Keratinocyte (primary cell): ENCODE measurements around the gene SRGAP3. TPM values are rescaled to one million over a fixed set of nuclear protein-coding genes. Genes with fewer than 3 reads are reported as not detected.

Experiments used
- DNase-seq: peaks from one replicate; pipeline ENCODE4 v3.0.0-alpha.2; 2011; ENCODE audit warnings: low read depth, missing footprints, low spot score
- FAIRE-seq: peaks from 2 replicates; lab custom pipeline; 2011; peaks lifted over from hg19 to GRCh38; lab: Jason Lieb, UNC
- H2AFZ ChIP-seq: 2 replicates; pipeline ENCODE4 v1.6.0; 2012; ENCODE audit warnings: low read length, control low read depth, inconsistent platforms; ENCODE audit not compliant: control insufficient read depth
- H3K27ac ChIP-seq: 2 replicates; pipeline ENCODE4 v1.5.1; 2011; ENCODE audit warnings: low read length; ENCODE audit not compliant: control insufficient read depth, insufficient read depth
- H3K27me3 ChIP-seq: 3 replicates; pipeline ENCODE4 v1.6.0; 2011; ENCODE audit warnings: low read length; ENCODE audit not compliant: control insufficient read depth, insufficient read depth; ENCODE audit errors: extremely low read depth
- H3K36me3 ChIP-seq, 2 experiments: 2 replicates in 1 of 2; 3 replicates in 1 of 2; pipeline ENCODE4 v1.5.1; 2011; ENCODE audit warnings: low read length in 2 of 2, mild to moderate bottlenecking in 1 of 2; ENCODE audit not compliant: control insufficient read depth in 2 of 2, insufficient read depth in 2 of 2; ENCODE audit errors: extremely low read depth in 1 of 2
- H3K4me1 ChIP-seq: 3 replicates; pipeline ENCODE4 v1.5.1; 2011; ENCODE audit warnings: low read length; ENCODE audit not compliant: control insufficient read depth, insufficient read depth; ENCODE audit errors: extremely low read depth
- H3K4me2 ChIP-seq: 3 replicates; pipeline ENCODE4 v1.6.0; 2011; ENCODE audit warnings: low read depth, low read length; ENCODE audit not compliant: control insufficient read depth, insufficient read depth; ENCODE audit errors: extremely low read depth
- H3K4me3 ChIP-seq, 3 experiments: fragments of 200-600 bp in 1 of 3; sonication (generic) in 1 of 3; 2 replicates in 2 of 3; 3 replicates in 1 of 3; pipeline ENCODE4 v1.5.1; 2011 to 2016; ENCODE audit warnings: low read length in 3 of 3, mild to moderate bottlenecking in 3 of 3, control low read depth in 2 of 3, inconsistent platforms in 1 of 3, low read depth in 1 of 3, mixed read lengths in 1 of 3, mixed run types in 1 of 3, moderate library complexity in 1 of 3; ENCODE audit not compliant: control insufficient read depth in 2 of 3, insufficient read depth in 2 of 3; ENCODE audit errors: extremely low read depth in 1 of 3
- H3K79me2 ChIP-seq: 2 replicates; pipeline ENCODE4 v1.6.0; 2012; ENCODE audit warnings: low read length; ENCODE audit not compliant: control insufficient read depth, insufficient read depth
- H3K9ac ChIP-seq: 3 replicates; pipeline ENCODE4 v1.6.0; 2011; ENCODE audit warnings: low read length; ENCODE audit not compliant: control insufficient read depth, insufficient read depth; ENCODE audit errors: extremely low read depth
- H3K9me1 ChIP-seq: 3 replicates; pipeline ENCODE4 v1.6.0; 2011; ENCODE audit warnings: low read length; ENCODE audit not compliant: control insufficient read depth, insufficient read depth; ENCODE audit errors: extremely low read depth
- H3K9me3 ChIP-seq: 2 replicates; pipeline ENCODE4 v1.5.1; 2012; ENCODE audit warnings: low read depth, low read length; ENCODE audit not compliant: control insufficient read depth
- H4K20me1 ChIP-seq: 3 replicates; pipeline ENCODE4 v1.6.0; 2011; ENCODE audit warnings: low read length; ENCODE audit not compliant: control insufficient read depth, insufficient read depth; ENCODE audit errors: extremely low read depth
- EZH2 ChIP-seq: IDR thresholded peaks from one replicate; pipeline ENCODE4 v1.6.1; 2012; ENCODE audit warnings: inconsistent platforms, mild to moderate bottlenecking, low read length, moderate library complexity
- dilution Hi-C: fragments of 300-500 bp; cut with MboI; formaldehyde crosslinking; loops from one replicate; pipeline ENCODE4 v1.7.0; 2020; ENCODE audit warnings: low sequenced_read_pairs; ENCODE audit not compliant: extremely low pct_ligation_motif_present
- polyA plus RNA-seq, 5 experiments: library from polyadenylated mRNA; depleted of rRNA in 3 of 5; stranded (reverse) in 3 of 5; stranded (forward) in 1 of 5; unstranded in 1 of 5; fragments of >200 nt; gene quantifications; 1 replicate in 1 of 5; 2 replicates in 3 of 5; 3 replicates in 1 of 5; pipeline versions ENCODE4 v1.2.1 to v1.2.3, GENCODE V29; 2011 to 2012; ENCODE audit warnings: missing spikeins in 2 of 5, low read depth in 1 of 5, low replicate concordance in 1 of 5
- TF ChIP-seq, protein P1 (sequence below), 3 experiments: IDR thresholded peaks in 1 of 3; conservative IDR thresholded peaks in 1 of 3; optimal IDR thresholded peaks in 1 of 3; 2 replicates in 2 of 3; 3 replicates in 1 of 3; pipeline versions ENCODE3 to v1.5.1; 2011; ENCODE audit warnings: low read length in 3 of 3, mild to moderate bottlenecking in 3 of 3, moderate library complexity in 2 of 3, control low read depth in 1 of 3, inconsistent platforms in 1 of 3; ENCODE audit not compliant: insufficient read depth in 2 of 3; ENCODE audit errors: extremely low read depth in 1 of 3

Gene SRGAP3
- polyA plus RNA-seq, 1 donor (not counting 4 experiments of a cell fraction or from before 2014, with no cell fraction given), result 7.2 TPM

DNA sequence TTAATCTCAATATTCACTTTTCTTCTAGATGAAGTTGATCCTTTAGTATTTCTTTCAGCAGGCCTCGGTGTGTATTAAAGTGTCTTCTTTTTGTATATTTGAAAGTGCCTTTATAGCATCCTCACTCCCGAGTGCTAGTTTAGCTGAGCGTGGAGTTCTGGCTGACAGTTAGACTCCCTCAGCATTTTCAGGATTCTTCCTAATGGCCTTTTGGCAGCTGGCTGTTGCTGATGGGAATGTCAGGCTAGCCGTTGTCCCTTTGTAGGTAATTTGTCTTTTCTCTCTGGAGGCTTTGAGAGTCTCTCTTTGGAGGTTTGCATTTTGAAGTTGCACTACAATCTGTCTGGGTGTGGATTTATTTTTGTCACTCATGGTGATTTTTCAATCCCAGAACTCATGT lies 94.4 kb downstream of the SRGAP3 start:
- dilution Hi-C loops, result no loop called here
- DNase-seq, result no peak
- Histone ChIP-seq H3K9me3 (peaks cover 7% of the 10 kb centered on the region), H3K9ac (no peak overlapping the region), H3K27me3 (no peaks in the 10 kb centered on the region), H3K4me2 (no peak overlapping the region), H4K20me1 (no peaks in the 10 kb centered on the region), H3K36me3 (no peaks in the 10 kb centered on the region), H2AFZ (no peak overlapping the region), H3K27ac (no peak overlapping the region), H3K4me3 (no peak overlapping the region), H3K4me1 (no peaks in the 10 kb centered on the region), H3K9me1 (no peaks in the 10 kb centered on the region), H3K79me2 (no peaks in the 10 kb centered on the region)
- TF ChIP-seq EZH2, result no peak
- TF ChIP-seq, protein P1, sequence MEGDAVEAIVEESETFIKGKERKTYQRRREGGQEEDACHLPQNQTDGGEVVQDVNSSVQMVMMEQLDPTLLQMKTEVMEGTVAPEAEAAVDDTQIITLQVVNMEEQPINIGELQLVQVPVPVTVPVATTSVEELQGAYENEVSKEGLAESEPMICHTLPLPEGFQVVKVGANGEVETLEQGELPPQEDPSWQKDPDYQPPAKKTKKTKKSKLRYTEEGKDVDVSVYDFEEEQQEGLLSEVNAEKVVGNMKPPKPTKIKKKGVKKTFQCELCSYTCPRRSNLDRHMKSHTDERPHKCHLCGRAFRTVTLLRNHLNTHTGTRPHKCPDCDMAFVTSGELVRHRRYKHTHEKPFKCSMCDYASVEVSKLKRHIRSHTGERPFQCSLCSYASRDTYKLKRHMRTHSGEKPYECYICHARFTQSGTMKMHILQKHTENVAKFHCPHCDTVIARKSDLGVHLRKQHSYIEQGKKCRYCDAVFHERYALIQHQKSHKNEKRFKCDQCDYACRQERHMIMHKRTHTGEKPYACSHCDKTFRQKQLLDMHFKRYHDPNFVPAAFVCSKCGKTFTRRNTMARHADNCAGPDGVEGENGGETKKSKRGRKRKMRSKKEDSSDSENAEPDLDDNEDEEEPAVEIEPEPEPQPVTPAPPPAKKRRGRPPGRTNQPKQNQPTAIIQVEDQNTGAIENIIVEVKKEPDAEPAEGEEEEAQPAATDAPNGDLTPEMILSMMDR (optimal IDR thresholded peaks at IDR 0.05 in 1 of 3, IDR thresholded peaks at IDR 0.05 in 1 of 3, conservative IDR thresholded peaks at IDR 0.05 in 1 of 3; ENCODE audit: extremely low read depth in 1 of 3, insufficient read depth in 2 of 3, low read length in 3 of 3), result no peak
- no peak for FAIRE-seq

DNA sequence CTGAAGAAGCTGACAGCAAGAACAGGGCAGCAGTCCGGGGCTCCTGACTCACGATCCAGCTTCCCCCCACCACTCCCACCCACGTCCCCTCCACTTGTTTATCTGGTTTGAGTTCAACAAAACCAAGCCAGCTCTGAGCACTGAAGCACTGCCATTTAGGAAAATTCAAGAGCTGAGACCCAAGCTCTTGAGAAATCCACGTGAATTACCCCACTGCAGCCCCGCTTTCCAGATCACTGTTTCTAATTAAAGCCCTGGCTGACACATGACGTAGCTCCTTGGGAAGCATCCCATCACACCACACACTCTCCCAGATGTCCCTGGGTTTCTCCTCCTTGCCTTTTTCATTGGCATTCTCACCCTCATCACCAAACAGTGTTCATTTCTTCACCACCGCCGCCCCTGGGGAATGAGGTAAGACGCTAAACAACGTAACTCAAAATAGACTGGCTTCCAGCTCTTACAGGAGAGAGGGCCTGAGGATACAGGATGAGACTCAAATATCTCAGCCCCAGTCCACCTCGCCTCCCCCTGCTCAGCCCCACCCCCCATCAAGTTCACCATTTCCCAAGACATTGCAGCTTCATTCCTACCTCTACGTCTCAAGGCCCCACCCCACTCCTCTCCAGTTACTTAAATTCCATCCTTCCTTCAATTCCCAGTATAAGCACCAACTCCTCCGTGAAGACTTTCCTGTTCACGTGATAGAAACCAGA lies 95.4 kb downstream of the SRGAP3 start:
- Histone ChIP-seq H3K36me3 (no peaks in the 10 kb centered on the region), H4K20me1 (no peaks in the 10 kb centered on the region), H3K79me2 (no peaks in the 10 kb centered on the region), H2AFZ (no peak overlapping the region), H3K27me3 (no peaks in the 10 kb centered on the region), H3K9me3 (peaks cover 7% of the 10 kb centered on the region), H3K9ac (no peak overlapping the region), H3K9me1 (no peaks in the 10 kb centered on the region), H3K4me1 (peaks cover 6% of the 10 kb centered on the region), H3K27ac (no peak overlapping the region), H3K4me3 (no peak overlapping the region), H3K4me2 (no peak overlapping the region)
- dilution Hi-C loops, result no loop called here
- TF ChIP-seq, protein P1 (optimal IDR thresholded peaks at IDR 0.05 in 1 of 3, IDR thresholded peaks at IDR 0.05 in 1 of 3, conservative IDR thresholded peaks at IDR 0.05 in 1 of 3; ENCODE audit: extremely low read depth in 1 of 3, insufficient read depth in 2 of 3, low read length in 3 of 3), result no peak
- TF ChIP-seq EZH2, result no peak
- FAIRE-seq, result no peak
- no peak for DNase-seq
